NCI-H1105 (cell line): ENCODE measurements around the gene ZNF219.

Source experiments
- DNase-seq: peaks from one replicate; lab custom pipeline; 2025; lab: John Stamatoyannopoulos, UW

Gene ZNF219

DNA sequence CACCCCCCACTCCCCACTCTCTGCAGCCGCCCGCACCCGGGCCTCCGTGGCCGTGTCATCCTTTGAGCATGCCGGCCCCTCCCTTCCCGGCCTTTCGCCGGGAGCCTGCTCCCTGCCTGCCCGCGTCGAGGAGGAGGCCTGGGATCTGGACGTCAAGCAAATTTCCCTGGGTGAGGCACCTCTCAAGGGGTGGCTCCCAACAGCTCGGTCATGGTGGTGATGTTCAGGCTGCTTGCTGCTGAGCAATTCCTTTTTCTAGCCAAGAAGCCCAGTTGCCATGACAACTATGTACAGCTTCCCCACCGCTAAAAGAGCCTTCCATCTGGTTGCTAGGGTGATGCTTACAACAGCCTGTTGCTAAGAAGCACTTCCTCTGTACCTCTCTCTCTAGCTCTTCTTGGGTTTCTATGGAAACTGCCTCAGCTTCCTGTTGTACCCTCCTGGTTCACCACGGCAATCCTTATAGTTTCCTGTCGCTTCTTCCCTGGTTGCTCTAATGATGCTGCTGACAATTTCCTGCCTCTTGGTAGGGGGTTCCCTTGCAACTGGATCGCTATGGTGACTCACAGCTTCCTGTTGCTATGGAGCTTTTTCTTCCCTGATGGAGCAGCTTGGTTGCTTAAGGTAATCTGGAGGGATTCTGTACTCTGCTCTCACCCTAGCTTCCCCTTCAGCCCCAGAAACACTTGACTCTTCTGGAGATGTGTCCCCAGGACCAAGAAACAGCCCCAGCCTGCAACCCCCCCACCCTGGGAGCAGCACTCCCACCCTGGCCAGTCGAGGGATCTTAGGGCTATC lies 11.0 kb downstream of the ZNF219 start:
- DNase-seq = peak; percentile 67

DNA sequence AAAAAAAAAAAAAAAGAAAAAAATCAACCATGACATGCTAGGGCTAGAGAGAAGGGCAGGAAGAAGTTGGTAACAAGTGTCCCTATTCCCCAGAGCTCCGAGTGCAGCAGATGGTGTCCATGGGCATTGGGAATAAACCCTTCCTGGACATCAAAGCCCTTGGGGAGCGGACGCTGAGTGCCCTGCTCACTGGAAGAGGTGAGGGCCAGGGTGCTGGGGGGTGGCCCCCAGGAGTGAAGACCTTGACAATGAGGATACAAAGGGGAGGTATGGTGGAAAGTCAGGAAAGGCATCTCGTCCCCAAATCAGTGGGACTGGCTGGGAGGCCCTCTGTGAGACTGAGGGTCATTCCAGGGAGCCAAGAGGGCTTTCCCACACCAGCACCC lies 11.6 kb downstream of the ZNF219 start:
- DNase-seq = no peak

DNA sequence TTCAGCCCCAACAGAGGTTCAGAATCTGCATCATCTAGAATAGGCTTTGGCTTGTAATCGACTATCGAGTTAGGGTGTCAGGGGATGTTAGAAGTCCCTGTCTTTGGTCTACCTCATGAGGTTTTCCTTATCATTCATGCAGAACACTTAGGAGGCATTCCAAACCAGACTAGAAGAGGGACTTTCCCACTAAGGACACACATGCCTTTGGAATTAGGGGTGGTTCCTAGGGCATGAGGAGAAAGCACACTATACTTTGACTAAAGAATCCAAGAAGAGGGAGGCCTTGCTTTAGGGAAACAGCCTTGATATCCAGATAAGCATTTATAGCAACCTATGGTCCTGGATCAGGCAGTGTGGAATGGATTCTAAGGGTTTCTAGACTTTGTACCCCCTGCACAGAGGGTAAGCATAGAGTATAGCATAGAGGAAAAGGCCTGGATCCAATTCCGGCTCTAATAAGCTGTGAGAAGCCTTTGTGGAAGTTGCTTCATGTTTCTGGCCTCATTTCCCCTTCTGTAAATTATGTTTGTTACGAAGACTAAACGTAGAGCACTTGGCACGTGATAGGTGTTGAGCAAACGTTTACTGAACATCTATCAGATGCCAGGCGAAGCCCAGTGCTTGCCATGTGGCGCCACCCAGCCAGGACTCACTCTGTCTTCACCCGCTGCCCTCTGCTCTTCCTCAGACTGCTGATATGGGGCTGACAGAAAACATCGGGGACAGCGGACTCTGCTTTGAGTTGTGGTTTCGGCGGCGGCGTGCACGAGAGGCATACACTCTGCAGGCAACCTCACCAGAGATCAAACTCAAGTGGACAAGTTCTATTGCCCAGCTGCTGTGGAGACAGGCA lies 13.2 kb downstream of the ZNF219 start:
- no peak for DNase-seq

DNA sequence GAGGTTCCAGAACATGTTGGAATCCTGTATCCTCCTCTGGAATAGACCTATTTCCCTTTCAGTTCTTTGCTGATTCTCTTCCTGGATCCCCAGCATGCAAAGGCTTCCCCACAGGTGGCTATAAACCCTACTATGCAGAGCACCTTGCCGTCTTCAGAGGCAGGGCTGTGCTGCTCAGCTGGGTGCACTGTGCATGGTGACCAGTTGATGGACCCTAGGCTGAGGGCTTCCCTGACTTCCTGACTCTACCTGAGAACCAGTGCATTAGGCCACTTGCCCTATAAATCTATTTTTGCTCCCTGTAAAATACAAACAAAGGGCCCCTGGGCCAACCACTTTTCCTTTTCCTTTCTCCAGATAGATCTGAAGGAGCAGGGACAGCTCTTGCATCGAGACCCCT lies 14.1 kb downstream of the ZNF219 start:
- DNase-seq = no peak

DNA sequence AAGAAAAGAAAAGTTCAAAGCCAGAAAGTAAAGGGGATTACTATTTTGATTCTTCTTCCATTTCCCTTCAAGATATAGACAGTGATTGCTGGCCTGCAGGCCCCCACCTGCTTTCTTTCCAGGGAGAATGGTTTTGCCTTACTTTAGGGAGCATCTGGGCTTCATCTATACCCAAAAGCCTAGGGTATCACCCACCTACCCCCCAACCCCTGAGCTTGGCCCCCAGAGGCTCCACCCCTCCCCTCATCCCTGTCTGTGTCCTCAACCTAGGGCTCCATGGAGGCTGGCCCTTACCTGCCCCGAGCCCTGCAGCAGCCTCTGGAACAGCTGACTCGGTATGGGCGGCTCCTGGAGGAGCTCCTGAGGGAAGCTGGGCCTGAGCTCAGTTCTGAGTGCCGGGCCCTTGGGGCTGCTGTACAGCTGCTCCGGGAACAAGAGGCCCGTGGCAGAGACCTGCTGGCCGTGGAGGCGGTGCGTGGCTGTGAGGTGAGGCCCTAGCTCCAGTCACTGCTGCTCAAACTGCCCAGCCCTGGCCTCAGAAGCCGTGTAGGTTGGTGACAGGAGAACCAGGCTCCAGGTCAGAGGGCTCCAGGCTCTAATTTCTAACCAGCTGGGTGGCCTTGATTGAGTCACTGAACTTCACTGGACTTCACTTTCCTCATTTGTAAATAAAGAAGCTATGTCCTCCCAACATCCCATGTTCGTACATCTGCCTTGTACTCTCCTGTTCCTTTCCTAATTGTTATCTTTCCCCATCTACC lies 14.7 kb downstream of the ZNF219 start:
- DNase-seq = no peak

DNA sequence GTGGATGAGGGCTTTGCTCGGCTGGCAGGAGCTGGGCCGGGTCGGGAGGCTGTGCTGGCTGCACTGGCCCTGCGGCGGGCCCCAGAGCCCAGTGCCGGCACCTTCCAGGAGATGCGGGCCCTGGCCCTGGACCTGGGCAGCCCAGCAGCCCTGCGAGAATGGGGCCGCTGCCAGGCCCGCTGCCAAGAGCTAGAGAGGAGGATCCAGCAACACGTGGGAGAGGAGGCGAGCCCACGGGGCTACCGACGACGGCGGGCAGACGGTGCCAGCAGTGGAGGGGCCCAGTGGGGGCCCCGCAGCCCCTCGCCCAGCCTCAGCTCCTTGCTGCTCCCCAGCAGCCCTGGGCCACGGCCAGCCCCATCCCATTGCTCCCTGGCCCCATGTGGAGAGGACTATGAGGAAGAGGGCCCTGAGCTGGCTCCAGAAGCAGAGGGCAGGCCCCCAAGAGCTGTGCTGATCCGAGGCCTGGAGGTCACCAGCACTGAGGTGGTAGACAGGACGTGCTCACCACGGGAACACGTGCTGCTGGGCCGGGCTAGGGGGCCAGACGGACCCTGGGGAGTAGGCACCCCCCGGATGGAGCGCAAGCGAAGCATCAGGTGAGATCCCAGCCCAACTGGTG lies 16.8 kb downstream of the ZNF219 start:
- DNase-seq = no peak

DNA sequence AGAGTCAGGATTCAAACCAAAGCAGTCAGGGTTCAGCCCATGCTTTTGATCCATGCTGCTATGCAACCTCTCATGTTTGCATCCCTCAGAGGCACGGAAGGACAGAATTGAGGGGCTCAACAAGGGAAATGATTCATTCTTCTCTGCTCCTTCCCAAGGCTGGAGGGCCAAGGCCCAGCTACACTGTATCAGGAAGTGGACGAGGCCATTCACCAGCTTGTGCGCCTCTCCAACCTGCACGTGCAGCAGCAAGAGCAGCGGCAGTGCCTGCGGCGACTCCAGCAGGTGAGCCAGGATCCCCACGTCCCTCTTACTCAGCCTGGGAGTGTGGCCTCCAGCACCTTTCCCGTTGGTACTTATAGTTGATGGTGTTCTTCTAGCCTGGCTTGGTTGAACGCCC lies 19.7 kb downstream of the ZNF219 start:
- DNase-seq = no peak

DNA sequence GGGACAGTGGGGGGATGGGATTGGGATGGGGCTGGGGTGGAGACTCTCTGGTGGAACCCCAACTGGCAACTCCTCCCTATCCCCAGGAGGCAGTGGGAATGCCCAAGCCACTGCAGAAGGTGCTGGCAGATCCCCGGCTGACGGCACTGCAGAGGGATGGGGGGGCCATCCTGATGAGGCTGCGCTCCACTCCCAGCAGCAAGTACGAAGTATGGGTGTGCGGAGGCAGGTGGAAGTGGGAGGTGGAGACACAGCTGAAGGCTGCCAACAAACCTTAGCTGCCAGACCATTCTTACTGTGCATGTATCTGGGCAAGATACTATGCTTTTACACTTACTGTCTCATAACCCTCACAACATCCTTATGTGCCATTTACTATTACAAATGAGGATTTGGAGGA lies 20.2 kb downstream of the ZNF219 start:
- DNase-seq = no peak

DNA sequence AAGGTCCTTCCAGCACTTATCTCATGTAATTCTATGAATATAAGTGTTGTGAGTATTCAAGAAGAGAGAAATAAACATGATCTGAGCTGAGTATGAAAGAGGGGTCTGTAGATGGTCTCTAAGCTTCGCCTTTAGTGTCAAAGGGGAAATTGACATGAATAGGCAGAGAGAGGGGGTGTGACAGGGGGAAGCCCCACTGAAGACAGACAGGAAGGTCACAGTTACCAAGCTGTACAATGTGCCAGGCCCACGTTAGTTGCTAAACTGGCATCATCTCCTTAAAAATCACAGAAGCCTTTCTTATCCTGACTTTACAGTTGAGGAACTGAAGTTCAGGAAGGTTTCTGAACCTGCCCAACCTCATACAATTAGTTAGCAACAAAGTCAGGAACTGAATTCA lies 20.8 kb downstream of the ZNF219 start:
- no peak for DNase-seq

DNA sequence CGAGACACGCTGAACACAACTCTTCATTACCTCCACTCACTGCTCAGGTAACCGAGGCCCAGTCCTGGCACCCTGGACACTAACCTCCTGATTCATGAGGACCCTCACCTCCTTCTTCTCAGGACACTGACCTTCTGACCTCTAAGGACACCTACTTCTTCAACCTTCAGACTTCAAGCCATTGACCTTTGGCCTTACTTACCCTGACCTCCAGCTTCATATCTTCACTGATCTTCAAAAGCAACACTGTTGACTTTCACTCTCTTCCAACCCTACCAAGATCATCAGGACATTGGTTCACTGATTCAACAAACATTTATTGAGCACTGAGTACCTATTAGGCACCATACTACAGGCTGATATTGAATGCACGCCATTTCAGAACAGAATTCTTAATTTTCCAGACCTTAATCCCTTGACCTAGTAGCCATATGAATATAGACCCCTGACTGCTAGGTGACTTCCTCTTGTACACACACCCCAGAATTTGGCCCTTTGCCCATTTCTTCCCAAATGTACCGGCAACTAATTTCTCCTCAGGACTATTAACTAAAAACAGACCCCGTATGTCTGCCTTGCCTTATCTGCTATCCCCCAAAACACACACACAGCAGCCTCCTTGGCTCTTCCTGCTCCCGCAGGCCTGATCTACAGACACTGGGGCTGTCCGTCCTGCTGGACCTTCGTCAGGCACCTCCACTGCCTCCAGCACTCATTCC lies 22.6 kb downstream of the ZNF219 start:
- no peak for DNase-seq

DNA sequence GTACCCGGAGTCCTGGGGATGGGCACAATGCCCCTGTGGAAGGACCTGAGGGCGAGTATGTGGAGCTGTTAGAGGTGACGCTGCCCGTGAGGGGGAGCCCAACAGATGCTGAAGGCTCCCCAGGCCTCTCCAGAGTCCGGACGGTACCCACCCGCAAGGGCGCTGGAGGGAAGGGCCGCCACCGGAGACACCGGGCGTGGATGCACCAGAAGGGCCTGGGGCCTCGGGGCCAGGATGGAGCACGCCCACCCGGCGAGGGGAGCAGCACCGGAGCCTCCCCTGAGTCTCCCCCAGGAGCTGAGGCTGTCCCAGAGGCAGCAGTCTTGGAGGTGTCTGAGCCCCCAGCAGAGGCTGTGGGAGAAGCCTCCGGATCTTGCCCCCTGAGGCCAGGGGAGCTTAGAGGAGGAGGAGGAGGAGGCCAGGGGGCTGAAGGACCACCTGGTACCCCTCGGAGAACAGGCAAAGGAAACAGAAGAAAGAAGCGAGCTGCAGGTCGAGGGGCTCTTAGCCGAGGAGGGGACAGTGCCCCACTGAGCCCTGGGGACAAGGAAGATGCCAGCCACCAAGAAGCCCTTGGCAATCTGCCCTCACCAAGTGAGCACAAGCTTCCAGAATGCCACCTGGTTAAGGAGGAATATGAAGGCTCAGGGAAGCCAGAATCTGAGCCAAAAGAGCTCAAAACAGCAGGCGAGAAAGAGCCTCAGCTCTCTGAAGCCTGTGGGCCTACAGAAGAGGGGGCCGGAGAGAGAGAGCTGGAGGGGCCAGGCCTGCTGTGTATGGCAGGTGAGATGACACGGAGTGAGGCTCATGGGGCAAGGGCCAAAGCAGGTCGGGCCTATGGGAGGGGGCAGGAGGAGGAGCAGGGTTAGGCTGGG lies 23.8 kb downstream of the ZNF219 start:
- no peak for DNase-seq

DNA sequence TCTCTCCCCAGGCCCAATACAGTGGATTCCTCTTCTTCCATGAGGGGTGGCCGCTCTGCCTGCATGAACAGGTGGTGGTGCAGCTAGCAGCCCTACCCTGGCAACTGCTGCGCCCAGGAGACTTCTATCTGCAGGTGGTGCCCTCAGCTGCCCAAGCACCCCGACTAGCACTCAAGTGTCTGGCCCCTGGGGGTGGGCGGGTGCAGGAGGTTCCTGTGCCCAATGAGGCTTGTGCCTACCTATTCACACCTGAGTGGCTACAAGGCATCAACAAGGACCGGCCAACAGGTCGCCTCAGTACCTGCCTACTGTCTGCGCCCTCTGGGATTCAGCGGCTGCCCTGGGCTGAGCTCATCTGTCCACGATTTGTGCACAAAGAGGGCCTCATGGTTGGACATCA lies 24.5 kb downstream of the ZNF219 start:
- DNase-seq = no peak

DNA sequence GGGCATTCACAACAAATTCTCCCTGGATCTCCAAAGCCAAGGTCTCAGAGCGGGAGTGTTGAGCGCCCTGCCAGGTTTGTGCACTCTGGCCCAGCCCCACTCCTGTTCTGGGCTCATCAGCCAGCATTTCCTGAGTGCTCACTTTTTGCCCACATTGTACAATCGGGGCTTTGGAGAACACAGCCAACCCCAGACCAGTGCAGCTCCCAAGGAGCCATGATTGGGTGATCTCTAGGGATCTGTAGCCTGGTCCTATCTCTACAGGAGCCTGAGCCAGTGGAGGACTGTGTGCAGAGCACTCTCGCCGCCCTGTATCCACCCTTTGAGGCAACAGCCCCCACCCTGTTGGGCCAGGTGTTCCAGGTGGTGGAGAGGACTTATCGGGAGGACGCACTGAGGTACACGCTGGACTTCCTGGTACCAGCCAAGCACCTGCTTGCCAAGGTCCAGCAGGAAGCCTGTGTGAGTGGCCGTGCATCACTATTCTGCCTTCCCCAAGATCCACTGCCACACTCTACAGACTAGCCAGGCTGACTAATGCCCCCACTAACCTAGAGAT lies 25.6 kb downstream of the ZNF219 start:
- DNase-seq = no peak

DNA sequence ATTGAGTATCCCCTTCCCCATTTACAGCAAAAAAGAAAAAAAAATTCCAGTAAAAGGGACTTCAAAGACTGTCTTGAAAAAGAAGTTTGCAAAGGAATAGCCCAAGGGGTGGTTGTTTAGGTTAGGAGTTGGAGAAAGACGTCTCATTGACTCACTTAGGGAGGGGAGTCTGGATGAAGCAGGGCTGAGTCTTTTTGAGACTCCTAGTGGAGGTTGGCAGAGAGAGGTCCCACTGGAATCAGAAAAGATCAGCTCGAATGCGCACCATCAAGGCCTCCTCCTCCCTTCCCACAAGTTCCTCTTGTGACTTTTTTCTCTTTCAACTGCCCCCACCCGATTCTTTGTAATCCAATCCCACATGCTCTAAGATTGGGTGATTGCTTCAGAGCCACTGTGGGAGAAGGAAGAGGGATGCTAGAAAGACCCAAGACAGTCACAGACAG lies 26.4 kb downstream of the ZNF219 start:
- DNase-seq = no peak

DNA sequence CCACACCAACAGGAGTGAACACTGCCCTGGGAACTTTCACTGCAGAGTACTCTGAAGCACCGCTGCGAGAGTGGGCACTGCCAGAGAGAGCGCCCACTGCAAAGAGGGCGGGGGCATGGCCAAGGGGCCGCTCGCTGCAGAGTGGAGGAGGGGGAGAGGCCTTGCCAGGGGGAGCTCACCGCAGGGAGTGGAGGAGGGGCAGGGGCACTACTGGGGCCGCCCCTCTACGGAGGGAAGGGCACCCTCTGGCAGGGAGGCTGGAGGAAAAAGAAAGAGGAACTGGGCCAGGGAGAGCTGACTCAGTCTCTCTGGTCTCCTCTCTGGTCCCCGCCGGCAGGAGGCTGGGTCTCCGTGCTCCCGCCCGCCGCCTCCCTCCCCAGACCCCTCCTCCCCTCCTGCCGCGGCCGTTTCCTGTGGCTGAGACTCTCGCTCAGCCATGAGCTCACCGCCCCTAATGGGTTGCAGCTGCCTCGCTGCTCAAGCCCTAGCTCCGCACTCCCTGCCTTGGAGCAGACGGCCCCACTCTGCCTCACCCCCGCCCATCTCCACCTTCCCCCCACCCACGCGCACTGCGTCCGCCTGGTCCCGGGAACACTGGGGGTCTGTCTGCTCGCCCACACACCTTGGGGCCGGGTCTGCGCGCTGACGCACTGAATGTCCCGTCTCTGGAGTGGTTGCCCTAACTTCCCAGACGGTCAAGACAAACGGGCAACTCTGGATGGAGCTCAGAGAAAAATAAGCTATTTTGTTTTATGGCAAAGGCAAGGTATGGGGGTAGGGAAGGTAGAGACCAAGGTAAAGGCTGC lies 27.0 kb downstream of the ZNF219 start:
- DNase-seq = peak; percentile 76

DNA sequence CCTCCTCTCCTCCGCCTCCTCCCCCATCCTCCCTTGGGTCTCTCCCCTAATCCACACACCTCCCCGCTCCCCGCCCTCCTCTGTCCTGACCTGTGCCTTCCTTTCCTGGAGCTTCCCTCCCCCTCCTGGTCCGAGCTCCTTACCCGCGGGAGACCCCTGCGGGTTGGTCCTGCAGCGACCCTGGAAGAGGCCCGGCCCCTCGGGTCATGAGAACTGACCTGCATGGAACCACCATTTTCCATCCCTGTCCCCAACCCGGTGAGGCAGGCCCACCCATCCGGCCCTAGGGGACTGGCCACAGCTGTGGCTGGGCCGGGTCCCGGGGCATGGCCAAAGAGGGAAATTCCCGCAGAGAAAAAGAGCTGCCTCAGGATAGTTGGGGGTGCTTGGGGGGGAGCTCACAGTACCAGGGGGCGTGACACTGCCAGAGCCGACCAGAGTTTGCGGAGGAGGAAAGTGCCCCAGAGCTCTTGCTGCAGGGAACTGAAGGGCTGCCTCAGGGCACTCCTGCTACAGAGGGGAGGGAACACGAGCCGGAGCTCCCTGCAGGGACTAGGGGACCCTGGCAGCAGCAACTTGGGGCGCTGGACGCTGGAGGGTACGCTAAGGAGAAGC lies 27.7 kb downstream of the ZNF219 start:
- DNase-seq = peak; percentile 40

DNA sequence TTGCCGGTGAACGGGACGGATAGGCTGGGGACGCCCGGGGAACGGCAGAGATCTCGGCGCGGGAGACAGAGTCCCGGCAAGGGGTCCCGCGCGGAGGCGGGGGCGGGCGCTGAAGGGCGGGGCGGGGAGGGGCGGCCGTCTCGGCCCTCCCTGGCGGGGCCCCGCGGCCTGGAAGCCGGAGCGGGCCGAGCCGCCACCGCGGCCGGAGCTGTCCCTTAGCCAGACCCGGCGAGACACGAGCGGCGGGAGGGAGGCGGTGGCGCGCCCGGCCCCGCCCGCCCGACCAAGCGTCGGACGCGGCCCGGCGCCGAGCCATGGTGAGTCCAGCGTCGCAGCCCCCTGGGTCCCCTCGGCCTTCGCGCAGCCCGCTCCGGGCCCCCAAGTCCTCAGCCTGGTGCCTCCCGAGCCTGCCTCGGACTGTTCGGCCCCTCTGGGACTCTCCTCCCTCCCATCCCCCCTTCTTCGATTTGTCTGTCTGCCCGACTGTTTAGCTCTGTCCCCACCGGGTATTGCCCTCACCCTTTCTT lies 28.3 kb downstream of the ZNF219 start, which contains the start of gene ARHGEF40:
ARHGEF40 (plus strand) TSS at position 222 of the 527 bp plus-strand sequence; CDS start at position 315, 93 bp downstream.
- DNase-seq = peak; percentile 35

DNA sequence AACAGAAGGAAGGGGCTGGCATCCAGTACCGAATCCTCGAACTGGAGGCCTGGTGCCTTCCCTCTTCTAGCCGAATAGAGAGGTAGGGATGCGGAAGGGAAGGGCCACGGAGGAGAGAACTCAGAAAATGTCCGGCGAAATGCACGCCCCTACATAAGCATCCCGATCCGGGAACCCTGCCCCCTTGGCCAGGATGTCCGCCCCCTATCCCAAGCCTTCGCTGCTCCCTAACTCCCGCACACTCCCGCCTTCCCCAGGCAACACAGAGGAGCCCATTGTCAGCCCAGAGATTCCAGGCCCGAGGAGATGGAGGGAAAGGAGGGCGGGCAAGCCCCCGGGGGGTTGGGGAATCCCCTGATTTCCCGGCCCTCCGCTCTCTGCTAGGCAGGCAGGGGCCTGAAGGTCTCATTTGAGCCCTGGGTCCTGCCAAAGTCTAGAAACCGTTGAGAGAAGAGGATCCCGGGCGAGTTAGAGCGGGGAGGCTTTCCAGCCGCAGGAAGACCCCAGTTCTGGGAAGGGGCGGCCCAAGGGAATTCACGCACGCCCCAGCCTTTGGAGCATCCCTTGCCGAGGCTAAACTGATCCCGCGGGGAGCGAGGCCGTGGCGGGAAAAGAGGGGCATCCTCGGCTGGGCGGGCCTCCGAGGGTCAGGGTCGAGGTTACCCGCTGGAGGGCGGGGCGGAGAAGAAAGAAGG lies 28.9 kb downstream of the ZNF219 start:
- DNase-seq = peak; percentile 45
